ENCODE data around the gene MKRN3. TPM values are rescaled to one million over a fixed set of nuclear protein-coding genes. Genes with fewer than 3 reads are reported as not detected.
"Not testable (repeated sequence)": the region's sequence is repeated elsewhere in the genome, so short reads cannot be mapped to it uniquely, and the experiment has no call there.

MKRN3 gene
- polyA plus RNA-seq, 1 experiment: 1.2 TPM

DNA sequence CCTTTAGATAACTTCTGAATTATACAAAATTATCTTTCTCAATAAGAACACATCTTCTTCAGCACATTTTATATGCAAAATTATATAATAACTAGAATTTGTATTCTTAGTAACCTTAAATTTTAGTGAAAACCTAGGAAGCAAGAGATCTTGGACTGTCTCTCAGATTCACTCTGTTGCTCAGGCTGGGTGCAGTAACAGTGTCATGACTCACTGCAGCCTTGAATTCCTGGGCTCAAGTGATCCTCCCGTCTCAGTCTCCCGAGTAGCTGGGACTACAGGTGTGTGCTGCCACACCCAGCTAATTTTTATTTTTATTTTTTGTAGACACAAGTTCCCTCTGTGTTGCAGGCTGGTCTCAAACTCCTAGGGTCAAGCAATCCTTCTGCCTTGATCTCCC, 29.9 kb downstream of the MKRN3 start:
- no peak for DNase-seq (ENCODE audit: low read depth, low spot score)
- TF ChIP-seq, protein P1, sequence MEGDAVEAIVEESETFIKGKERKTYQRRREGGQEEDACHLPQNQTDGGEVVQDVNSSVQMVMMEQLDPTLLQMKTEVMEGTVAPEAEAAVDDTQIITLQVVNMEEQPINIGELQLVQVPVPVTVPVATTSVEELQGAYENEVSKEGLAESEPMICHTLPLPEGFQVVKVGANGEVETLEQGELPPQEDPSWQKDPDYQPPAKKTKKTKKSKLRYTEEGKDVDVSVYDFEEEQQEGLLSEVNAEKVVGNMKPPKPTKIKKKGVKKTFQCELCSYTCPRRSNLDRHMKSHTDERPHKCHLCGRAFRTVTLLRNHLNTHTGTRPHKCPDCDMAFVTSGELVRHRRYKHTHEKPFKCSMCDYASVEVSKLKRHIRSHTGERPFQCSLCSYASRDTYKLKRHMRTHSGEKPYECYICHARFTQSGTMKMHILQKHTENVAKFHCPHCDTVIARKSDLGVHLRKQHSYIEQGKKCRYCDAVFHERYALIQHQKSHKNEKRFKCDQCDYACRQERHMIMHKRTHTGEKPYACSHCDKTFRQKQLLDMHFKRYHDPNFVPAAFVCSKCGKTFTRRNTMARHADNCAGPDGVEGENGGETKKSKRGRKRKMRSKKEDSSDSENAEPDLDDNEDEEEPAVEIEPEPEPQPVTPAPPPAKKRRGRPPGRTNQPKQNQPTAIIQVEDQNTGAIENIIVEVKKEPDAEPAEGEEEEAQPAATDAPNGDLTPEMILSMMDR (IDR thresholded peaks at IDR 0.05; ENCODE audit: low read depth, low read length): no peak
- Histone ChIP-seq H3K4me3 (ENCODE audit: low read depth, low read length) (no peak overlapping the region), H3K27me3 (ENCODE audit: control insufficient read depth, insufficient read depth, low read length) (no peaks in the 10 kb centered on the region), H3K27ac (ENCODE audit: low read depth, low read length) (no peak overlapping the region), H3K9me3 (ENCODE audit: control insufficient read depth, insufficient read depth, low read length) (peaks cover 17% of the 10 kb centered on the region)
- ChIA-PET CTCF (no interaction called here), POLR2A (no interaction called here)

DNA sequence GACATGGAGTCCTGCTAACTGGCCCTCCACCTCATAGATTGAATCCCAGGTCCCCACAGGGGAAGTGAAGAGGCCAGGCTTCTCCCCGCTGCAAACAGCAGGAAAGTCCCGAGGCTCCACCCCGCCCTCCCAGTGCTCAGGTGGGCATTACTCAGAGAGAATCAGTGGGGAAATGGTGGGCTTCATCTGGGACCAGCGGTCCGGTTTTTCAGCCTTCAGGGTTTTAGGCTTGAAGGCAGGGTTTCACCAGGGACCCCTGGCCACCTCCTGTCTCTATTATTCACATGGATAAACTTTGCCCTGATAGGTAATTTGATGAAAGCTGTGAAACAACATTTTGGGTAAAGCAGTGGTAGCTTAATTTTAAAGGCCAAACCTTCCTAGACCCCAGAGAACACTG, 31.3 kb downstream of the MKRN3 start:
- TF ChIP-seq, protein P1 (IDR thresholded peaks at IDR 0.05; ENCODE audit: low read depth, low read length): no peak
- POLR2A ChIA-PET: no interaction called here
- DNase-seq (ENCODE audit: low read depth, low spot score): no peak
- Histone ChIP-seq H3K9me3 (ENCODE audit: control insufficient read depth, insufficient read depth, low read length) (peaks cover 18% of the 10 kb centered on the region), H3K27ac (ENCODE audit: low read depth, low read length) (no peak overlapping the region), H3K4me3 (ENCODE audit: low read depth, low read length) (no peak overlapping the region), H3K27me3 (ENCODE audit: control insufficient read depth, insufficient read depth, low read length) (no peaks in the 10 kb centered on the region)
- CTCF ChIA-PET: no interaction called here

DNA sequence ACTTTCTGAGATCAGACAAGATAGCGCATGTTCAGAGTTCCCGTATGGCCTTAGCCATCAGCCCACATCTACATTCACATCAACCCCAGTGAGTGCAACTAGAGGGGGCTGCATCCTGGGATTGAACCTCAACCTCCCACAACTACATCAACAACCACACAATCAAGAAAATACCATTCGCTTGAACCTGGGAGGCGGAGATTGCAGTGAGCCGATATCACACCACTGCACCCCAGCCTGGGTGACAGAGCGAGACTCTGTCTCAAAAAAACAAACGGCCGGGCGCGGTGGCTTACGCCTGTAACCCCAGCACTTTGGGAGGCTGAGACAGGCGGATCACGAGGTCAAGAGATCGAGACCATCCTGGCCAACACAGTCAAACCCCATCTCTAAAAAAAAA, 31.8 kb downstream of the MKRN3 start:
- H3K27me3 ChIP-seq (ENCODE audit: control insufficient read depth, insufficient read depth, low read length); H3K27ac ChIP-seq (ENCODE audit: low read depth, low read length); POLR2A ChIA-PET; DNase-seq (ENCODE audit: low read depth, low spot score); CTCF ChIA-PET; H3K4me3 ChIP-seq (ENCODE audit: low read depth, low read length): not testable (repeated sequence)
- peaks cover 18% of the 10 kb centered on the region for H3K9me3 ChIP-seq (ENCODE audit: control insufficient read depth, insufficient read depth, low read length)

DNA sequence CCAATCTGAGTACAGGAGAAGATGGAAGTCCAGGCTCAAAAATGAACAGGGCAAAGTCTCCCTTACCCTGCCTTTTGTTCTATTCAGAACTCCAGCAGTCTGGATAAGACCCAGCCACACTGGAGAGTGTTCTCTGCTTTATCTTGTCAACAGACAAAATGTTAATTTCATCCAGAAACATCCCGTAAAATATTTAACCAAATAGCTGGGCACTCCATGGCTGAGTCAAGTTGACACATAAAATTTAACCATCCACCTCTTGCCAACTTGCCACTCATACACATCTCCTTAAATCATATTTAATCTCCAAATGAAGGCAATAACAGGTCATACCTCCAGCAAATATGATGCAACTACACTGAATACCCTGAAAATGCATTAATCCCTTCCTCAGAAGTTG, 33.6 kb downstream of the MKRN3 start:
- DNase-seq (ENCODE audit: low read depth, low spot score): no peak
- TF ChIP-seq, protein P1 (IDR thresholded peaks at IDR 0.05; ENCODE audit: low read depth, low read length): no peak
- Histone ChIP-seq H3K27ac (ENCODE audit: low read depth, low read length) (no peak overlapping the region), H3K4me3 (ENCODE audit: low read depth, low read length) (no peak overlapping the region), H3K27me3 (ENCODE audit: control insufficient read depth, insufficient read depth, low read length) (no peaks in the 10 kb centered on the region), H3K9me3 (ENCODE audit: control insufficient read depth, insufficient read depth, low read length) (peaks cover 25% of the 10 kb centered on the region)
- POLR2A ChIA-PET: no interaction called here
- CTCF ChIA-PET: no interaction called here

DNA sequence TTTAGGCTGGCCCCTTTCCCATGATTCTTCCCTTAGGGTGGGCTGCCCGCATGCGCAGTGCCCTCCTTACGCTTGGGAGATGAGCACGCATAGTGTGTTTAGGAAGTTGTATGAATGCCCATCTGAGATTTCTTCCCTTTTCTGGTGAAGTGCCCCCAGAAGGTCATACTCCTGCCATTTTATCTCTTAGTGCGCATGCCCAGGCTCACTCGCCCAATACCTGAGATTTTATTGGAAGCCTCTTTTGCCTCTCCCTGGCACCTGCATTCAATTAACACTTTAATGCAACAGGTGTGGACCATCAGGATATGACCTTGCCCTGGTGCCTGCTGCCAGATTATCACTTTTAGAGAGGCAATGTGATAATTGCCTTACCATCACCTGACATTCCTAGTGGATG, 36.6 kb downstream of the MKRN3 start:
- TF ChIP-seq, protein P1 (IDR thresholded peaks at IDR 0.05; ENCODE audit: low read depth, low read length): no peak
- Histone ChIP-seq H3K9me3 (ENCODE audit: control insufficient read depth, insufficient read depth, low read length) (peaks cover 30% of the 10 kb centered on the region), H3K27ac (ENCODE audit: low read depth, low read length) (no peak overlapping the region), H3K4me3 (ENCODE audit: low read depth, low read length) (no peak overlapping the region), H3K27me3 (ENCODE audit: control insufficient read depth, insufficient read depth, low read length) (no peaks in the 10 kb centered on the region)
- CTCF ChIA-PET: no interaction called here
- no peak for DNase-seq (ENCODE audit: low read depth, low spot score)
- POLR2A ChIA-PET: no interaction called here

DNA sequence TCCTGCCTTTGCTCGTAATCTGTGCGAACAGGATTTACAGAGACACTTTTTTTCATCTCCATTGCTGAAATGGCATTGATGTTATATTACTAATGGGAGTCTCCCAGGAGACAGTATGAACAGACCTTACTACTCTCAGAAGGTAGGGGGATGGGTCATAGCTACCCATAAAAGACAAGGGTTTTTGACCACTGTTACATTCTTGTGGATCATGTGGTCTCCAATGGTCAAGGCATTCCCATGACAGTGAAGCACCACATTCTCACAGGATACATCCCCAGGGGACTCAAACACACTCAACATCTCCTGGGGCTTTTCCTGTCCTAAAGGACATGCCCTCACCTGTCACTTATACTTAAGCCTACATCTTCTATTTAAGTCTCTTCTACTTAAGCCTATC, 40.8 kb downstream of the MKRN3 start:
- POLR2A ChIA-PET: no interaction called here
- H3K27ac ChIP-seq (ENCODE audit: low read depth, low read length): no peak overlapping the region
- CTCF ChIA-PET: no interaction called here
- peaks cover 15% of the 10 kb centered on the region for H3K9me3 ChIP-seq (ENCODE audit: control insufficient read depth, insufficient read depth, low read length)
- DNase-seq (ENCODE audit: low read depth, low spot score): no peak
- H3K4me3 ChIP-seq (ENCODE audit: low read depth, low read length): no peak overlapping the region
- TF ChIP-seq, protein P1 (IDR thresholded peaks at IDR 0.05; ENCODE audit: low read depth, low read length): no peak
- H3K27me3 ChIP-seq (ENCODE audit: control insufficient read depth, insufficient read depth, low read length): no peaks in the 10 kb centered on the region

Data from AG04450 (cell line).